NT2/D1 (cell line): ENCODE results near the gene TAGAP.
"Not testable (repeated sequence)": the region's sequence is repeated elsewhere in the genome, so short reads cannot be mapped to it uniquely, and the experiment has no call there.

Experiments used
- DNase-seq: peaks from one replicate; pipeline ENCODE4 v3.0.0-alpha.2; 2011; ENCODE audit warnings: low read depth, low spot score
- H3K27me3 ChIP-seq: 2 replicates; pipeline ENCODE4 v1.6.0; 2011; ENCODE audit warnings: mild to moderate bottlenecking; ENCODE audit not compliant: insufficient read length, insufficient read depth
- H3K36me3 ChIP-seq: 2 replicates; pipeline ENCODE4 v1.6.1; 2011; ENCODE audit warnings: mild to moderate bottlenecking, low read length, mixed read lengths; ENCODE audit not compliant: insufficient read depth, insufficient read length
- H3K4me1 ChIP-seq: 2 replicates; pipeline ENCODE4 v1.5.1; 2011; ENCODE audit not compliant: insufficient read depth, insufficient read length
- H3K4me3 ChIP-seq: 2 replicates; pipeline ENCODE4 v1.5.1; 2011; ENCODE audit warnings: low read depth; ENCODE audit not compliant: insufficient read length
- H3K9ac ChIP-seq: 2 replicates; pipeline ENCODE4 v1.6.0; 2011; ENCODE audit warnings: low read depth; ENCODE audit not compliant: insufficient read length
- H3K9me3 ChIP-seq: 2 replicates; pipeline ENCODE4 v1.5.1; 2011; ENCODE audit warnings: mild to moderate bottlenecking, low read length; ENCODE audit not compliant: insufficient read depth
- SUZ12 ChIP-seq: IDR thresholded peaks from 2 replicates; pipeline ENCODE4 v1.6.1; 2011; ENCODE audit not compliant: insufficient read length, insufficient read depth; ENCODE audit errors: extremely low read depth
- YY1 ChIP-seq: IDR thresholded peaks from 2 replicates; pipeline ENCODE4 v1.6.1; 2011; ENCODE audit not compliant: insufficient read length, insufficient read depth
- ZNF274 ChIP-seq: IDR thresholded peaks from 2 replicates; pipeline ENCODE4 v1.6.1; 2011; ENCODE audit warnings: mild to moderate bottlenecking, low read depth, low read length

TAGAP gene

DNA sequence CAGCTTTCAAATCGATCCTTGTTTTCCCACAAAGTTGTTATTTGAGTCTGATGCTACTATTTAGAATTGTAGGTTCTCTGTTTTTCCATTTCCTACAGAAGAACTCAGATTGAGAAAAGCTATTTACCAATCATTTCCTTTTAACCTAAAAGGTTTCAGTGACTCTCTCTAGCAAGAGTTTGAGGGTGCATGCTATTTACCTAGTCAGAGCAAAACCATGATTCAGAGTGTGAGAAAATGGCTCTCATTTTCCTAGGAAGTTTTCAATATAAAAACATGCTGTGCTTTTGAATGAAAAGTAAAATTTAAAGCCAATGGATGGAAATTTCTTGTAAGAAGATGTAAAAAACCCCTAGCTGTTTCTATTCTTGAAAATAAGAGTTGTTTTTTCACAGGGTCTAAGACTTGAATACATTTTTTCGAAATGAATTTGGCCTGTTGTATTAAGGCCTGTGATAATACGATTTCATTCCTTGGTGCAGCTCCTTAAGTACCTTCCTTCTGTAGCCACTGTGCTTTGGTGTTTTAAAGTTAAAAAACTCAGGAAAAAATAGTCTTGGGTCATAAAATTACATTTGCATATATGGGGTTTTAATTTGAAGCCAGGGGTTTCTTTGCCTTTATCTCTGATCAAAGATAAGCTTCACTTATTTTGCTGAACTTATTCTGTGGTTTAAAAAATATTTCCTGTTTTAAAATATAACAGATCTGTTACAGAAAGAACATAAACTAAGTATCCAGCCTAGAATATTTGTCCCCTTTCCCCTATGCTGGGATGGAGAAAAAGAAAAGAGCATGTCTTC is 26.8 kb downstream of the TAGAP start:
- no peak for TF ChIP-seq ZNF274
- no peak for TF ChIP-seq YY1
- TF ChIP-seq SUZ12, result no peak
- Histone ChIP-seq H3K36me3 (no peaks in the 10 kb centered on the region), H3K4me3 (no peak overlapping the region), H3K9me3 (peaks cover 8% of the 10 kb centered on the region; the same call in 1 of the 2 replicates), H3K9ac (no peak overlapping the region), H3K4me1 (no peaks in the 10 kb centered on the region), H3K27me3 (no peaks in the 10 kb centered on the region)
- no peak for DNase-seq

DNA sequence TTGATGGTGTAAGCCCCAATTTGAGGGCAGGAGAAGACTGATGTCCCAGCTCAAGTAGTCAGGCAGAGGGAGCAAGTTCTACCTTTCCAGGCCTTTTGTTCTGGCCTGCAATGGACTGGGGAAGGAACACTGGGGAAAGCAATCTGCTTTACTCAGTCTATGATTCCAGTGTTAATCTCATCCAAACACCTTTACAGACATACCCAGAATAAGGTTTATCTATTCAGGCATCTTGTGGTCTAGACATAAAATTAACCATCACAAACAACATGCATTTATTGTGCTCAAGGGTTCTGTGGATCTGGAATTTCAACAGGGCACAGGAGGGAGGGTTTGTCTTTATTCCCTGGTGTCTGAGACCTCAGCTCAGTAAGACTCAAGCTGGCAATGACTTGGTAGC is 30.4 kb downstream of the TAGAP start:
- Histone ChIP-seq H3K9ac (no peak overlapping the region), H3K36me3 (no peaks in the 10 kb centered on the region), H3K27me3 (no peaks in the 10 kb centered on the region), H3K4me1 (no peaks in the 10 kb centered on the region), H3K9me3 (peaks cover 8% of the 10 kb centered on the region; the same call in 1 of the 2 replicates), H3K4me3 (no peak overlapping the region)
- DNase-seq, result no peak
- TF ChIP-seq YY1, result no peak

DNA sequence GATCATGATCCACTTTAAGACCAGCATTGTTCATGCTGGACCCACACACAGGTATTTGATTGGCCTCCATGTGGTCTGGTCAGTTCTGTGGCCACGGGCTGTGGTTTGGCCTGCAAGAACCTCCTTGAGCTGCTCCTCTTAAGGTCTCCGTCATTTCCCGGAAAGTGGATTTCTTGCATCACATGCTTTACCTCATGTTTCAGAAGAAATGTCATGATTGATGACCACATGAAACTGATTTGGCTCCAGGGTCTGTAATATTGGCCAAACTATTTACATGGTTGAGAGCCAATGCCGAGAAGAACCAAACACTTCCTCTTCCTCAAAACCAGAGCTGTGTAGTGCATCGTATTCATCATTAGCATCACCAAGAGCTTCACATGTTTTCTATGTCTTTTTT is 31.6 kb downstream of the TAGAP start:
- no peaks in the 10 kb centered on the region for H3K27me3 ChIP-seq
- no peak for TF ChIP-seq ZNF274
- TF ChIP-seq YY1, result no peak
- TF ChIP-seq SUZ12, result no peak
- no peaks in the 10 kb centered on the region for H3K36me3 ChIP-seq
- no peaks in the 10 kb centered on the region for H3K4me1 ChIP-seq
- peaks cover 8% of the 10 kb centered on the region; the same call in 1 of the 2 replicates for H3K9me3 ChIP-seq
- no peak overlapping the region for H3K9ac ChIP-seq
- no peak overlapping the region for H3K4me3 ChIP-seq
- DNase-seq, result no peak

DNA sequence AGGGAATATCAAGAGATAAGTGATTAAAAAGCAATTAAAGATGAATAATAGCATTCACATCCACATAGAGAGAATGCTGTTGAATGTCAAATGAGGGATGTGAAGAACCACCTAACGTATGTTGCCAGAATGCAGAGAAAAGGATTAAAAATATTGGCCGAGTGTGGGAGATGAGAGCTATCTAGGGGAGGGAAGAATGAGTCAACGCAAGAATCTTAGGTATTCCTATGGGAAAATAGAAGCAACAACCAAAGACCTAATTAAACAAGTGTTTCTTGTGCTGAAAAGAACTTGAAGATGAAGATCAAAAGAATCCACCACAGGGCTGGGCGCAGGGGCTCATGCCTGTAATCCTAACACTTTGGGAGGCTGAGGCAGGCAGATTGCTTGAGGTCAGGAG is 32.6 kb downstream of the TAGAP start:
- no peaks in the 10 kb centered on the region for H3K4me1 ChIP-seq
- no peaks in the 10 kb centered on the region for H3K27me3 ChIP-seq
- DNase-seq, result no peak
- peaks cover 8% of the 10 kb centered on the region; the same call in 1 of the 2 replicates for H3K9me3 ChIP-seq
- no peaks in the 10 kb centered on the region for H3K36me3 ChIP-seq
- TF ChIP-seq SUZ12 (no peak), YY1 (no peak), ZNF274 (no peak)
- no peak overlapping the region for H3K9ac ChIP-seq
- H3K4me3 ChIP-seq, result no peak overlapping the region

DNA sequence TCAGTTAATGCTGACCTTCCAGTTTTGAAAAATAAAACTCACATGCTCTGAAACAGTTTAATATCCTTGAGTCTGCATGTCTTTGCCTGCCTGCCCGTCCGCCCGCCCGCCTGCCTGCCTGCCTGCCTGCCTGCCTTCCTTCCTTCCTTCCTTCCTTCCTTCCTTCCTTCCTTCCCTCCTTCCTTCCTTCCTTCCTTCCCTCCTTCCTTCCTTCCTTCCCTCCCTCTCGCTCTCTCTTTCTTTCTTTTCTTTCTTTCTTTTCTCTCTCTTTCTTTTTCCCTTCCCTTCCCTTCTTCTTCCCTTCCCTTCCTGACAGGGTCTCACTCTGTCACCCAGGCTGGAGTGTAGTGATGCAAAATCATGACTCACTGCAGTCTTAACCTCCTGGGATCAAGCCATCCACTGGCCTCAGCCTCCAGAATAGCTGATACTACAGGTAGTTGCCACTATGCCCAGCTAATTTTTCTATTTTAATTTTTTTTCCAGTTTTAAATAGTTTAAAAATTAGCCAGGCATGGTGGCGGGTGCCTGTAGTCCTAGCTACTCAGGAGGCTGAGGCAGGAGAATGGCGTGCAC is 34.7 kb downstream of the TAGAP start:
- not testable (repeated sequence) for H3K27me3 ChIP-seq, H3K36me3 ChIP-seq, H3K4me1 ChIP-seq, DNase-seq, H3K9me3 ChIP-seq, H3K4me3 ChIP-seq, H3K9ac ChIP-seq

DNA sequence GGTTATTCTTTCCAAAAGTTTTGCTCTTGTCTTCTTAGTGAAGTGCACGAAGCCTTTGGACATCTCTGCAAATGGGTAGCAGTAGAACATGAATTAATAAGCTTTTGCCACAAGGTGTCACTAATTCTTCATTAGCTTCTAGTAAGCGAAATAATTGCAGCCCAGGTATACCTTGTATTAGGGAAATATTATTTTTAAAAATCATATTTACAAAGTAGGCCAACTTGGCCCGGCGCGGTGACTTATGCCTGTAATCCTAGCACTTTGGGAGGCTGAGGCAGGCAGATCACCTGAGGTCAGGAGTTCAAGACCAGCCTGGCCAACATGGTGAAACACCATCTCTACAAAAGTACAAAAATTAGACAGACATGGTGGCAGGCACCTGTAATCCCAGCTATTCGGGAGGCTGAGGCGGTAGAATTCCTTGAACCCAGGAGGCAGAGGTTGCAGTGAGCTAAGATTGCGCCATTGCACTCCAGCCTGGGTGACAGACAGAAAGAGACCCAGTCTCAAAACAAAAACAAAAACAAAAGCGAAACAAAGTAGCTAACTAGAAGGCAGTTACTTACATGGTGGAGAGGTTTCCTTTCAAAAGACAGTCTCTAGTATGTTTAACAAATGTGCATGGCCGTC is 36.0 kb downstream of the TAGAP start:
- no peak for DNase-seq
- H3K36me3 ChIP-seq, result no peaks in the 10 kb centered on the region
- no peaks in the 10 kb centered on the region for H3K4me1 ChIP-seq
- no peak overlapping the region for H3K9ac ChIP-seq
- TF ChIP-seq SUZ12 (no peak), YY1 (no peak), ZNF274 (no peak)
- H3K9me3 ChIP-seq, result no peaks in the 10 kb centered on the region
- H3K4me3 ChIP-seq, result no peak overlapping the region
- H3K27me3 ChIP-seq, result no peaks in the 10 kb centered on the region

DNA sequence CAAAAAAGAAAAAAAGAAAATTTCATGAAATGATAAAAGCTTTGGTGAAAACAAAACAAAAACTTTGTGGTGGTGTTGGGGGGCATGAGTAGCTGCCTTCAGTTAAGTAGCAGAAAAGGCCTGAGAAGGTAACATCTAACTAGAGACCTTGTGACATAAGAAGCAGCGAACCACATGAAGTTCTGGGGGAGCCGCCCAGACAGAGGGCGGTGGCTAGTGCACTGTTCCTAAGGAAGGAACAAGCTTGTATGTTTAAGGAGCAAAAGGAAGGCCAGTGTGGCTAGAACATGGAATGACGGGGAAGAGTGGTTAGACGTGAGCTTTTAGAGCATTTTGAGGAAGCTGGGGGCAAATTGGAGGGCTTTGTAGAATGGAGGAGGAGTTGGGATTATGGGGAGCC is 37.3 kb downstream of the TAGAP start:
- no peak for DNase-seq
- Histone ChIP-seq H3K4me1 (no peaks in the 10 kb centered on the region), H3K9me3 (no peaks in the 10 kb centered on the region), H3K27me3 (no peaks in the 10 kb centered on the region), H3K36me3 (no peaks in the 10 kb centered on the region), H3K4me3 (no peak overlapping the region), H3K9ac (no peak overlapping the region)
- TF ChIP-seq SUZ12 (no peak), YY1 (no peak), ZNF274 (no peak)
